CD4-positive, CD25-positive, alpha-beta regulatory T cell (primary cell): Measurements from ENCODE around the gene NFKBIA. TPM values are rescaled to one million over a fixed set of nuclear protein-coding genes. Genes with fewer than 3 reads are reported as not detected.

Experiments
- ATAC-seq, 2 donors: fragments of 150-1000 bp; cut with Tn5 transposase; one replicate each; pipeline ENCODE4 v1.10.0; 2021; ENCODE audit warnings: low read depth in 2 of 2, moderate number of reproducible peaks in 2 of 2, moderate library complexity in 1 of 2
- DNase-seq, 3 donors: peaks; one replicate each; pipeline versions ENCODE4 v3.0.0 to v3.0.0-alpha.2; 2012 to 2022; ENCODE audit warnings: mixed read lengths in 1 of 3
- H3K27ac ChIP-seq: one replicate; pipeline ENCODE4 v1.7.0; 2013; ENCODE audit warnings: mild to moderate bottlenecking, low read length; ENCODE audit not compliant: insufficient read depth, poor library complexity, severe bottlenecking
- H3K27me3 ChIP-seq: one replicate; pipeline ENCODE4 v1.7.0; 2013; ENCODE audit warnings: low read length; ENCODE audit not compliant: control insufficient read depth, insufficient read depth
- H3K36me3 ChIP-seq: one replicate; pipeline ENCODE4 v1.7.0; 2013; ENCODE audit warnings: mild to moderate bottlenecking, low read length, moderate library complexity; ENCODE audit not compliant: control insufficient read depth, insufficient read depth
- H3K4me1 ChIP-seq: 2 replicates; pipeline ENCODE4 v1.7.0; 2013; ENCODE audit warnings: mild to moderate bottlenecking, low read length; ENCODE audit not compliant: insufficient read depth, control insufficient read depth, poor library complexity, severe bottlenecking
- H3K4me3 ChIP-seq: one replicate; pipeline ENCODE4 v1.7.0; 2013; ENCODE audit warnings: low read depth, mild to moderate bottlenecking, low read length, moderate library complexity
- H3K9me3 ChIP-seq, 2 experiments: 1 replicate in 1 of 2; 2 replicates in 1 of 2; pipeline ENCODE4 v1.7.0; 2013; ENCODE audit warnings: low read length in 2 of 2, mild to moderate bottlenecking in 1 of 2, moderate library complexity in 1 of 2; ENCODE audit not compliant: control insufficient read depth in 2 of 2
- H3K27ac Mint-ChIP-seq, 3 donors: one replicate each; pipeline ENCODE4 v1.8.0; 2020 to 2022; ENCODE audit warnings: mild to moderate bottlenecking in 3 of 3, mixed read lengths in 3 of 3, moderate library complexity in 2 of 3
- H3K27me3 Mint-ChIP-seq: one replicate; pipeline ENCODE4 v1.8.0; 2022; ENCODE audit warnings: mild to moderate bottlenecking, mixed read lengths
- H3K36me3 Mint-ChIP-seq: one replicate; pipeline ENCODE4 v1.8.0; 2020; ENCODE audit warnings: mixed read lengths
- H3K4me1 Mint-ChIP-seq, 4 donors: one replicate each; pipeline ENCODE4 v1.8.0; 2020 to 2022; ENCODE audit warnings: mixed read lengths in 4 of 4, mild to moderate bottlenecking in 1 of 4
- H3K4me3 Mint-ChIP-seq, 4 donors: one replicate each; pipeline ENCODE4 v1.8.0; 2020 to 2022; ENCODE audit warnings: mild to moderate bottlenecking in 4 of 4, mixed read lengths in 4 of 4, moderate library complexity in 3 of 4
- H3K9me3 Mint-ChIP-seq, 7 donors: one replicate each; pipeline ENCODE4 v1.8.0; 2020 to 2022; ENCODE audit warnings: mixed read lengths in 7 of 7, mild to moderate bottlenecking in 3 of 7, moderate library complexity in 2 of 7
- polyA plus RNA-seq, 4 donors: library from polyadenylated mRNA; unstranded; fragments of 300-500 nt; fragmentation: Illumina TruSeq; gene quantifications; one replicate each; pipeline ENCODE4 v1.2.3, GENCODE V29; 2021
- total RNA-seq: library from RNA; stranded (reverse); gene quantifications from one replicate; pipeline ENCODE4 v1.2.3, GENCODE V29; 2022

The NFKBIA gene
- total and polyA plus RNA-seq, 5 donors from 2014 or later: 210 to 1,380 (median 259) TPM

- Mint-ChIP-seq H3K36me3 (no peaks in the 10 kb centered on the region), H3K4me1 (peaks cover 0 to 20% (median 7%) of the 10 kb centered on the region in 4 donors), H3K27ac (peak overlapping the region in 2 of 3 donors; percentile 5 to 31), H3K27me3 (peaks cover 5% of the 10 kb centered on the region), H3K9me3 (no peaks in the 10 kb centered on the region), H3K4me3 (no peak overlapping the region)
- no peak for DNase-seq
- no peaks in the 10 kb centered on the region for H3K36me3 ChIP-seq
- H3K9me3 ChIP-seq: no peaks in the 10 kb centered on the region
- no peaks in the 10 kb centered on the region for H3K27me3 ChIP-seq
- ATAC-seq: no peak
- H3K4me3 ChIP-seq: no peak overlapping the region
- H3K27ac ChIP-seq: no peak overlapping the region
- no peaks in the 10 kb centered on the region for H3K4me1 ChIP-seq
Measured at GRCh38 chr14:35352274-35353233, 52.0 kb downstream of the NFKBIA start.

- ATAC-seq (no peak), DNase-seq (no peak)
- no peaks in the 10 kb centered on the region for H3K36me3 Mint-ChIP-seq
- peaks cover 5% of the 10 kb centered on the region for H3K27me3 Mint-ChIP-seq
- Histone ChIP-seq H3K27me3 (no peaks in the 10 kb centered on the region), H3K4me3 (no peak overlapping the region), H3K9me3 (no peaks in the 10 kb centered on the region), H3K4me1 (no peaks in the 10 kb centered on the region), H3K36me3 (no peaks in the 10 kb centered on the region), H3K27ac (no peak overlapping the region)
- H3K4me1 Mint-ChIP-seq: peaks cover 0 to 20% (median 7%) of the 10 kb centered on the region in 4 donors
- H3K27ac Mint-ChIP-seq: peak overlapping the region in 2 of 3 donors; percentile 5 to 31
- no peaks in the 10 kb centered on the region for H3K9me3 Mint-ChIP-seq
- H3K4me3 Mint-ChIP-seq: no peak overlapping the region
Measured at GRCh38 chr14:35351897-35352273, 52.7 kb downstream of the NFKBIA start.

Other genes starting within 250 kb of the NFKBIA start
- 132 TPM for gene PSMA6, start 112.4 kb downstream of the NFKBIA start, total RNA-seq
- gene PSMA6, start 112.4 kb downstream of the NFKBIA start, polyA plus RNA-seq: 100 to 1,000 TPM; 330 to 480 (median 385) TPM
- not detected for gene INSM2, start 129.4 kb upstream of the NFKBIA start, total RNA-seq
- gene INSM2, start 129.4 kb upstream of the NFKBIA start, polyA plus RNA-seq: not detected